H1 (cell line): ENCODE measurements around the gene NFATC1. TPM values are rescaled to one million over a fixed set of nuclear protein-coding genes. Genes with fewer than 3 reads are reported as not detected.

Source experiments
- CTCF ChIA-PET: fragments of 300-600 bp; sonication (Branson Sonifier 250); formaldehyde crosslinking; loops from one replicate; lab custom pipeline; 2021; ENCODE audit not compliant: partially characterized antibody; lab: Charles Lee
- POLR2A ChIA-PET: fragments of 300-600 bp; sonication (Branson Sonifier 250); formaldehyde crosslinking; loops from one replicate; lab custom pipeline; 2021; ENCODE audit warnings: inconsistent platforms; ENCODE audit not compliant: partially characterized antibody; lab: Charles Lee
- DNase-seq, 2 experiments: peaks; one replicate each; pipeline versions ENCODE4 v3.0.0 to v3.0.0-alpha.2; 2010 to 2022; ENCODE audit warnings: low spot score in 2 of 2, low read depth in 1 of 2, mixed read lengths in 1 of 2
- FAIRE-seq: peaks from 2 replicates; lab custom pipeline; 2011; peaks lifted over from hg19 to GRCh38; lab: Jason Lieb, UNC
- H2AFZ ChIP-seq: 2 replicates; pipeline ENCODE4 v1.8.1; 2012; ENCODE audit warnings: low read length, inconsistent platforms
- H2AK5ac ChIP-seq: 2 replicates; pipeline ENCODE4 v1.6.1; 2013; ENCODE audit warnings: low read depth, low read length
- H2BK120ac ChIP-seq: replicated peaks from 2 replicates; pipeline ENCODE3; 2013; ENCODE audit warnings: low read depth, low read length, inconsistent platforms
- H2BK12ac ChIP-seq: 2 replicates; pipeline ENCODE4 v1.6.1; 2013; ENCODE audit warnings: low read depth, low read length
- H2BK15ac ChIP-seq: 2 replicates; pipeline ENCODE4 v1.6.1; 2013; ENCODE audit warnings: low read length
- H2BK20ac ChIP-seq: 2 replicates; pipeline ENCODE4 v1.6.1; 2013; ENCODE audit warnings: low read length
- H2BK5ac ChIP-seq: 2 replicates; pipeline ENCODE4 v1.6.1; 2013; ENCODE audit warnings: low read depth, low read length
- H3K14ac ChIP-seq: 2 replicates; pipeline ENCODE4 v1.6.1; 2013; ENCODE audit warnings: inconsistent platforms; ENCODE audit not compliant: insufficient read length
- H3K18ac ChIP-seq: 2 replicates; pipeline ENCODE4 v1.6.1; 2013; ENCODE audit warnings: low read length; ENCODE audit errors: extremely low read depth
- H3K23ac ChIP-seq: 2 replicates; pipeline ENCODE4 v1.6.1; 2013; ENCODE audit warnings: inconsistent platforms; ENCODE audit not compliant: insufficient read length
- H3K23me2 ChIP-seq: 2 replicates; pipeline ENCODE4 v1.6.1; 2013; ENCODE audit warnings: low read depth, low read length
- H3K27ac ChIP-seq: 2 replicates; pipeline ENCODE4 v1.6.1; 2011; ENCODE audit warnings: low read depth, low read length, inconsistent platforms
- H3K27me3 ChIP-seq, 4 experiments: replicated peaks in 1 of 4; 1 replicate in 1 of 4; 2 replicates in 3 of 4; pipeline versions ENCODE4 v1.6.1 to v1.8.1; 2011 to 2013; ENCODE audit warnings: low read length in 3 of 4, mild to moderate bottlenecking in 3 of 4, inconsistent platforms in 2 of 4, mixed read lengths in 2 of 4, moderate library complexity in 1 of 4; ENCODE audit not compliant: control insufficient read depth in 3 of 4, insufficient read depth in 3 of 4; ENCODE audit errors: extremely low read depth in 1 of 4
- H3K36me3 ChIP-seq, 4 experiments: 2 replicates each; pipeline versions ENCODE4 v1.6.1 to v1.8.1; 2011 to 2013; ENCODE audit warnings: mild to moderate bottlenecking in 4 of 4, low read length in 3 of 4, moderate library complexity in 2 of 4, control low read depth in 1 of 4, inconsistent platforms in 1 of 4; ENCODE audit not compliant: insufficient read depth in 4 of 4, control insufficient read depth in 2 of 4
- H3K4ac ChIP-seq: replicated peaks from 2 replicates; pipeline ENCODE3; 2013; ENCODE audit warnings: low read length, low read depth, mixed read lengths, inconsistent platforms; ENCODE audit not compliant: insufficient read length
- H3K4me1 ChIP-seq, 4 experiments: replicated peaks in 1 of 4; 1 replicate in 1 of 4; 2 replicates in 3 of 4; pipeline versions ENCODE4 v1.6.1 to v1.8.1; 2011 to 2013; ENCODE audit warnings: low read length in 3 of 4, inconsistent platforms in 2 of 4, mixed read lengths in 1 of 4; ENCODE audit not compliant: insufficient read depth in 4 of 4, control insufficient read depth in 3 of 4
- H3K4me2 ChIP-seq, 2 experiments: 2 replicates each; pipeline versions ENCODE4 v1.6.1 to v1.8.1; 2011 to 2013; ENCODE audit warnings: low read depth in 2 of 2, low read length in 2 of 2, control low read depth in 1 of 2, inconsistent platforms in 1 of 2, mild to moderate bottlenecking in 1 of 2; ENCODE audit not compliant: insufficient read depth in 1 of 2
- H3K4me3 ChIP-seq, 4 experiments: fragments of 200-600, 300-600 bp in 1 of 4; sonication (generic), shearing (Covaris generic), sonication (Bioruptor Twin) in 1 of 4; 2 replicates each; pipeline versions ENCODE4 v1.5.1 to v1.8.1; 2011 to 2016; ENCODE audit warnings: low read length in 4 of 4, low read depth in 3 of 4, control low read depth in 2 of 4, inconsistent platforms in 2 of 4, mild to moderate bottlenecking in 2 of 4, mixed read lengths in 1 of 4, moderate library complexity in 1 of 4; ENCODE audit not compliant: insufficient read depth in 2 of 4; ENCODE audit errors: extremely low read depth in 1 of 4
- H3K56ac ChIP-seq: replicated peaks from 2 replicates; pipeline ENCODE3; 2013; ENCODE audit warnings: low read depth, mild to moderate bottlenecking, mixed read lengths, low read length, inconsistent platforms; ENCODE audit not compliant: insufficient read length
- H3K79me1 ChIP-seq: 2 replicates; pipeline ENCODE4 v1.6.1; 2013; ENCODE audit warnings: low read depth, low read length, control low read depth
- H3K79me2 ChIP-seq, 2 experiments: 2 replicates each; pipeline versions ENCODE4 v1.6.1 to v1.8.1; 2012 to 2013; ENCODE audit warnings: low read length in 2 of 2, mild to moderate bottlenecking in 2 of 2, inconsistent platforms in 1 of 2; ENCODE audit not compliant: insufficient read depth in 2 of 2, control insufficient read depth in 1 of 2
- H3K9ac ChIP-seq, 4 experiments: replicated peaks in 1 of 4; 1 replicate in 1 of 4; 2 replicates in 3 of 4; pipeline versions ENCODE4 v1.6.1 to v1.8.1; 2011 to 2013; ENCODE audit warnings: low read depth in 3 of 4, low read length in 3 of 4, control low read depth in 2 of 4, mild to moderate bottlenecking in 2 of 4, moderate library complexity in 2 of 4, inconsistent platforms in 1 of 4; ENCODE audit errors: extremely low read depth in 1 of 4
- H3K9me3 ChIP-seq, 2 experiments: 2 replicates each; pipeline versions ENCODE4 v1.6.1 to v1.8.1; 2012 to 2013; ENCODE audit warnings: mild to moderate bottlenecking in 2 of 2, moderate library complexity in 2 of 2, control low read depth in 1 of 2, inconsistent platforms in 1 of 2, low read depth in 1 of 2, low read length in 1 of 2, mixed read lengths in 1 of 2; ENCODE audit not compliant: insufficient read depth in 2 of 2
- H4K20me1 ChIP-seq, 2 experiments: replicated peaks in 1 of 2; 2 replicates each; pipeline versions ENCODE3 to v1.8.1; 2011 to 2013; ENCODE audit warnings: inconsistent platforms in 2 of 2, low read length in 2 of 2, mild to moderate bottlenecking in 1 of 2; ENCODE audit not compliant: insufficient read depth in 2 of 2, control insufficient read depth in 1 of 2
- H4K5ac ChIP-seq: 2 replicates; pipeline ENCODE4 v1.6.1; 2013; ENCODE audit warnings: low read length, low read depth, mixed read lengths, inconsistent platforms; ENCODE audit not compliant: insufficient read length
- H4K8ac ChIP-seq: 2 replicates; pipeline ENCODE4 v1.8.0; 2013; ENCODE audit warnings: mild to moderate bottlenecking, moderate library complexity, low read length, inconsistent platforms; ENCODE audit not compliant: insufficient read depth; ENCODE audit errors: extremely low read depth
- H4K91ac ChIP-seq: replicated peaks from 2 replicates; pipeline ENCODE3; 2013; ENCODE audit warnings: low read length, mixed read lengths, inconsistent platforms; ENCODE audit not compliant: insufficient read length
- ASH2L ChIP-seq: fragments of 200-600, 300-600 bp; sonication (generic); IDR thresholded peaks from one replicate; pipeline ENCODE4 v1.7.1; 2017; ENCODE audit warnings: low read length
- ATF2 ChIP-seq: IDR thresholded peaks from 2 replicates; pipeline ENCODE4 v1.6.1; 2012; ENCODE audit warnings: low read length, inconsistent platforms
- BACH1 ChIP-seq: IDR thresholded peaks from 2 replicates; pipeline ENCODE4 v1.6.1; 2012; ENCODE audit warnings: low read length, improper control_type of control experiment
- BRCA1 ChIP-seq: IDR thresholded peaks from 2 replicates; pipeline ENCODE4 v1.6.1; 2012; ENCODE audit warnings: low read depth, low read length, improper control_type of control experiment
- CEBPB ChIP-seq: IDR thresholded peaks from 2 replicates; pipeline ENCODE4 v1.6.1; 2012; ENCODE audit warnings: low read depth, low read length
- CHD1 ChIP-seq: IDR thresholded peaks from 2 replicates; pipeline ENCODE4 v1.6.1; 2012; ENCODE audit warnings: low read depth, low read length, improper control_type of control experiment
- E2F6 ChIP-seq: IDR thresholded peaks from 2 replicates; pipeline ENCODE4 v1.6.1; 2012; ENCODE audit warnings: inconsistent platforms
- KDM5A ChIP-seq: fragments of 200-600 bp; IDR thresholded peaks from 2 replicates; pipeline ENCODE4 v1.7.1; 2012; ENCODE audit warnings: mild to moderate bottlenecking, low read length, inconsistent platforms, mixed read lengths
- POU5F1 ChIP-seq: IDR thresholded peaks from 2 replicates; pipeline ENCODE4 v1.6.1; 2011; ENCODE audit warnings: low read depth, mild to moderate bottlenecking, low read length, moderate library complexity
- RNF2 ChIP-seq: fragments of 200-900, 300-1000 bp; sonication (generic); IDR thresholded peaks from 2 replicates; pipeline ENCODE4 v1.7.1; 2016; ENCODE audit warnings: borderline replicate concordance, low read depth, mild to moderate bottlenecking, antibody characterized with exemption, low read length; ENCODE audit not compliant: poor library complexity, severe bottlenecking; ENCODE audit errors: missing control alignments
- TEAD4 ChIP-seq: IDR thresholded peaks from 2 replicates; pipeline ENCODE4 v1.6.1; 2012; ENCODE audit warnings: low read depth, low read length, inconsistent platforms, mixed read lengths
- WGBS, 2 experiments: shearing (Covaris generic) in 1 of 2; methylation state at CpG; one replicate each; pipeline versions ENCODE4 v1.1.6 to v1.1.7; 2013 to 2015; ENCODE audit warnings: low lambda C conversion rate in 2 of 2, mixed read lengths in 2 of 2, inconsistent platforms in 1 of 2, low coverage in 1 of 2, missing lambda C conversion rate in 1 of 2; ENCODE audit not compliant: insufficient replicate concordance in 2 of 2, insufficient coverage in 1 of 2, insufficient read length in 1 of 2; ENCODE audit errors: extremely low coverage in 1 of 2, missing lambda C conversion rate in 1 of 2; 5-methylcytosine and 5-hydroxymethylcytosine counted together
- polyA plus RNA-seq, 7 experiments: library from polyadenylated mRNA; depleted of rRNA in 3 of 7; stranded (reverse) in 5 of 7; unstranded in 2 of 7; fragments of >200 nt in 5 of 7; fragments of 200-250 nt in 2 of 7; gene quantifications; 1 replicate in 5 of 7; 2 replicates in 1 of 7; 4 replicates in 1 of 7; pipeline versions ENCODE4 v1.2.1 to v1.2.3, GENCODE V29; 2011 to 2013; ENCODE audit warnings: missing spikeins in 2 of 7, mixed read lengths in 2 of 7
- total RNA-seq: library from RNA; stranded (reverse); fragmentation: NEBNext Ultra II Directional; extraction: Animal tissue kit (Norgen Biotek cat#: 25700); gene quantifications from 2 replicates; pipeline ENCODE4 v1.2.1, GENCODE V29; 2021
- TF ChIP-seq, protein P1 (sequence below): IDR thresholded peaks from 2 replicates; pipeline ENCODE4 v1.6.1; 2011; ENCODE audit warnings: low read depth, mild to moderate bottlenecking, low read length; ENCODE audit not compliant: insufficient read depth

The NFATC1 gene
- total and polyA plus RNA-seq, 2 of the 8 experiments (the other 6 are each of a cell fraction or from before 2014, with no cell fraction given): 2.0 to 6.6 TPM

GRCh38 chr18:79479761-79480161 is 84.0 kb downstream of the NFATC1 start:
- Histone ChIP-seq H3K27me3 (no peaks in the 10 kb centered on the region), H3K4me3 (no peak overlapping the region), H3K23me2 (no peaks in the 10 kb centered on the region), H4K5ac (no peak overlapping the region), H3K4me1 (no peaks in the 10 kb centered on the region), H2AFZ (no peak overlapping the region), H3K9me3 (no peaks in the 10 kb centered on the region; a peak in 1 of 4 replicates), H2BK120ac (no peak overlapping the region), H3K18ac (no peak overlapping the region), H3K56ac (no peak overlapping the region), H3K9ac (no peak overlapping the region), H2BK12ac (no peak overlapping the region), H3K23ac (no peak overlapping the region), H2BK20ac (no peak overlapping the region), H3K4me2 (no peak overlapping the region), H2AK5ac (no peak overlapping the region), H3K79me2 (no peaks in the 10 kb centered on the region), H3K27ac (no peak overlapping the region), H3K36me3 (no peaks in the 10 kb centered on the region), H3K14ac (no peak overlapping the region), H4K20me1 (no peaks in the 10 kb centered on the region), H3K4ac (no peak overlapping the region), H4K91ac (no peak overlapping the region), H2BK5ac (no peak overlapping the region), H4K8ac (no peak overlapping the region; the same call in 1 of the 2 replicates), H2BK15ac (no peak overlapping the region), H3K79me1 (no peaks in the 10 kb centered on the region)
- ChIA-PET POLR2A (no interaction called here), CTCF (interaction anchor here (1.1 kb wide), 1 partner anchor 28 kb away, joined by 4 read pairs; no protein-coding TSS in a partner anchor)
- 79% methylated on average over 19 of the region's 20 CpGs; no CpG with 5 or more reads in 1 of the 2 experiments for WGBS, 2 experiments
- DNase-seq: no peak
- FAIRE-seq: no peak
- TF ChIP-seq POU5F1 (no peak), BRCA1 (no peak), CHD1 (no peak), BACH1 (no peak), ASH2L (no peak), KDM5A (no peak), ATF2 (no peak), E2F6 (no peak), CEBPB (no peak), RNF2 (no peak), TEAD4 (no peak)
- TF ChIP-seq, protein P1, sequence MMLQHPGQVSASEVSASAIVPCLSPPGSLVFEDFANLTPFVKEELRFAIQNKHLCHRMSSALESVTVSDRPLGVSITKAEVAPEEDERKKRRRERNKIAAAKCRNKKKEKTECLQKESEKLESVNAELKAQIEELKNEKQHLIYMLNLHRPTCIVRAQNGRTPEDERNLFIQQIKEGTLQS: no peak
